T47D (cell line): ENCODE results near the gene CH25H.
A peak's percentile ranks its signal among the peaks of the same experiment; 100 is the strongest.
"Not testable (repeated sequence)": the region's sequence is repeated elsewhere in the genome, so short reads cannot be mapped to it uniquely, and the experiment has no call there.

Experiments
- DNase-seq, 2 experiments: peaks; one replicate each; pipeline versions ENCODE4 v3.0.0 to v3.0.0-alpha.2; 2011 to 2012; ENCODE audit warnings: low read depth in 1 of 2, low spot score in 1 of 2
- JUND ChIP-seq: IDR thresholded peaks from 2 replicates; pipeline ENCODE4 v1.6.1; 2012; ENCODE audit warnings: low read depth
- in situ Hi-C: cut with HindIII; loops from 2 replicates; pipeline ENCODE4 v1.10.0; 2016; ENCODE audit warnings: low sequenced_read_pairs, low pct_unique_long_range_greater_than_20kb

Gene CH25H

GRCh38 chr10:89175816-89176215 is 31.3 kb downstream of the CH25H start:
- TF ChIP-seq JUND: no peak
- DNase-seq: no peak
- in situ Hi-C loops: no loop called here

GRCh38 chr10:89173075-89173474 is 34.0 kb downstream of the CH25H start:
- no peak for TF ChIP-seq JUND
- in situ Hi-C loops: no loop called here
- DNase-seq: no peak

GRCh38 chr10:89171996-89172395 is 35.1 kb downstream of the CH25H start:
- in situ Hi-C loops: no loop called here
- TF ChIP-seq JUND: no peak
- DNase-seq: no peak

- no peak for TF ChIP-seq JUND
- in situ Hi-C loops: no loop called here
- DNase-seq: no peak
These were observed 35.7 kb downstream of the CH25H start for GRCh38 chr10:89171263-89171872.

GRCh38 chr10:89168354-89168900 is 38.7 kb downstream of the CH25H start:
- in situ Hi-C loops: not testable (repeated sequence)

GRCh38 chr10:89167915-89168314 is 39.2 kb downstream of the CH25H start:
- no peak for DNase-seq
- in situ Hi-C loops: no loop called here
- TF ChIP-seq JUND: no peak

More at GRCh38 chr10:89168354-89168900, 38.7 kb downstream of the CH25H start:
- DNase-seq: not testable (repeated sequence)

GRCh38 chr10:89165923-89166322 is 41.2 kb downstream of the CH25H start:
- no peak for TF ChIP-seq JUND
- DNase-seq: no peak
- in situ Hi-C loops: no loop called here

- DNase-seq: no peak
- no peak for TF ChIP-seq JUND
- in situ Hi-C loops: no loop called here
These were observed 42.2 kb downstream of the CH25H start for GRCh38 chr10:89164920-89165319.

GRCh38 chr10:89164080-89164479 is 43.0 kb downstream of the CH25H start:
- no peak for DNase-seq
- TF ChIP-seq JUND: no peak
- in situ Hi-C loops: no loop called here

- in situ Hi-C loops: no loop called here
- no peak for TF ChIP-seq JUND
- peak in 1 of 2 experiments; percentile 27 for DNase-seq
These were observed 43.7 kb downstream of the CH25H start for GRCh38 chr10:89163265-89163995.

- in situ Hi-C loops: no loop called here
- DNase-seq: no peak
- no peak for TF ChIP-seq JUND
These were observed 44.5 kb downstream of the CH25H start for GRCh38 chr10:89162596-89162995.

- TF ChIP-seq JUND: no peak
- in situ Hi-C loops: no loop called here
- no peak for DNase-seq
These were observed 46.8 kb downstream of the CH25H start for GRCh38 chr10:89160339-89160738.

- in situ Hi-C loops: no loop called here
- no peak for TF ChIP-seq JUND
- DNase-seq: no peak
These were observed 47.4 kb downstream of the CH25H start for GRCh38 chr10:89159761-89160160.

GRCh38 chr10:89159316-89159715 is 47.8 kb downstream of the CH25H start:
- in situ Hi-C loops: no loop called here
- TF ChIP-seq JUND: no peak
- DNase-seq: no peak
